ENCODE data around the gene HNMT. TPM values are rescaled to one million over a fixed set of nuclear protein-coding genes. Genes with fewer than 3 reads are reported as not detected.

Gene HNMT
- total and polyA plus RNA-seq, 2 of the 13 experiments (the other 11 are each of a cell fraction or from before 2014, with no cell fraction given): 279 to 309 TPM

DNA sequence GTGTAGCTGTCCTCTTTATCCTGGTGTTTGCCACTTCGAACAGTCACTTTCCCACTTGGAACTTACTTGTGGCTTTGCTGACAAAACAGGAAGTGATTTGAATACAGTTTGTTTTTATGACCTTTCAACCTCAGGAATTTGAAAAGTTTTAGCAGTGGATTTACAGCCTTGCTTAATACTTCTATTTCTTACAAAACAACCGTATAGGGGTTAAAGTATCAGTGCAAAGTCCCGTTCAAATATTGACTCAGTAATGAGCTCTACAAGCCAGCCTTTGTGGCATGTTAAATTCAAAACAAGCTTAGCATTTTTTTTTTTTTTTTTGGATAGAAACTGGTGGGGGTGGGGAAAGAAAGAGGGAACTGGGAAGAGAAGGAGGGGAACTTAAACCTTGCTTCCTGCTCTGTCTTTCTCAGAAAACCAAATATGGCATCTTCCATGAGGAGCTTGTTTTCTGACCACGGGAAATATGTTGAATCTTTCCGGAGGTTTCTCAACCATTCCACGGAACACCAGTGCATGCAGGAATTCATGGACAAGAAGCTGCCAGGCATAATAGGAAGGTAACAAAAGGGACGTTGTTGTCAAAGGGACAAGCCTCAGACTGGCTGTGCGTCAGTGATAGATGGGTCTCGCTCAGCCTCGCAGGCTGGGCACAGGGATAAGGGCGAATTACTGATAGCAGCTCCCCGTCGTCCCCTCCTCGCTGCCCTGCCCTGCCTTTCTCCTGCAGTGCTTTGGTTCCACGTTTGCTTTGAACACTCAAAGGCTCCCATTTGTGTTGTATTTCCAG lies at the start of gene HNMT (continued):
- TF ChIP-seq, protein P1, sequence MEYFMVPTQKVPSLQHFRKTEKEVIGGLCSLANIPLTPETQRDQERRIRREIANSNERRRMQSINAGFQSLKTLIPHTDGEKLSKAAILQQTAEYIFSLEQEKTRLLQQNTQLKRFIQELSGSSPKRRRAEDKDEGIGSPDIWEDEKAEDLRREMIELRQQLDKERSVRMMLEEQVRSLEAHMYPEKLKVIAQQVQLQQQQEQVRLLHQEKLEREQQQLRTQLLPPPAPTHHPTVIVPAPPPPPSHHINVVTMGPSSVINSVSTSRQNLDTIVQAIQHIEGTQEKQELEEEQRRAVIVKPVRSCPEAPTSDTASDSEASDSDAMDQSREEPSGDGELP (IDR thresholded peaks at IDR 0.05; ENCODE audit: borderline replicate concordance, low read depth): peak; percentile 68; the same call in 1 of the 2 replicates
- TF ChIP-seq CAMTA2 (CRISPR knock-in tag; IDR thresholded peaks at IDR 0.05; ENCODE audit: borderline replicate concordance) (no peak), NCOR1 (IDR thresholded peaks at IDR 0.05; ENCODE audit: borderline replicate concordance, low read length) (peak; percentile 100), HDAC6 (IDR thresholded peaks at IDR 0.05; ENCODE audit: low read depth, low read length) (no peak; the same call in 1 of the 2 replicates), ZNF574 (CRISPR knock-in tag; IDR thresholded peaks at IDR 0.05) (peak; percentile 87), EZH2 (conservative IDR thresholded peaks at IDR 0.05; ENCODE audit: low read depth, low read length) (no peak), ZNF605 (CRISPR knock-in tag; IDR thresholded peaks at IDR 0.05) (peak; percentile 94), CREM (IDR thresholded peaks at IDR 0.05) (peak; percentile 98), CREM (CRISPR knock-in tag; IDR thresholded peaks at IDR 0.05) (no peak), ZNF367 (CRISPR knock-in tag; IDR thresholded peaks at IDR 0.05; ENCODE audit: borderline replicate concordance) (peak; percentile 76; the same call in 1 of the 2 replicates), ZUFSP (CRISPR knock-in tag; IDR thresholded peaks at IDR 0.05; ENCODE audit: borderline replicate concordance) (no peak), SUZ12 (IDR thresholded peaks at IDR 0.05; ENCODE audit: low read depth, low read length) (no peak), NCOA1 (CRISPR knock-in tag; IDR thresholded peaks at IDR 0.05) (peak; percentile 98), MYC (CRISPR knock-in tag; IDR thresholded peaks at IDR 0.05; ENCODE audit: borderline replicate concordance) (peak; percentile 80), ZNF564 (CRISPR knock-in tag; IDR thresholded peaks at IDR 0.05) (peak; percentile 73)
- TF ChIP-seq, protein P2, sequence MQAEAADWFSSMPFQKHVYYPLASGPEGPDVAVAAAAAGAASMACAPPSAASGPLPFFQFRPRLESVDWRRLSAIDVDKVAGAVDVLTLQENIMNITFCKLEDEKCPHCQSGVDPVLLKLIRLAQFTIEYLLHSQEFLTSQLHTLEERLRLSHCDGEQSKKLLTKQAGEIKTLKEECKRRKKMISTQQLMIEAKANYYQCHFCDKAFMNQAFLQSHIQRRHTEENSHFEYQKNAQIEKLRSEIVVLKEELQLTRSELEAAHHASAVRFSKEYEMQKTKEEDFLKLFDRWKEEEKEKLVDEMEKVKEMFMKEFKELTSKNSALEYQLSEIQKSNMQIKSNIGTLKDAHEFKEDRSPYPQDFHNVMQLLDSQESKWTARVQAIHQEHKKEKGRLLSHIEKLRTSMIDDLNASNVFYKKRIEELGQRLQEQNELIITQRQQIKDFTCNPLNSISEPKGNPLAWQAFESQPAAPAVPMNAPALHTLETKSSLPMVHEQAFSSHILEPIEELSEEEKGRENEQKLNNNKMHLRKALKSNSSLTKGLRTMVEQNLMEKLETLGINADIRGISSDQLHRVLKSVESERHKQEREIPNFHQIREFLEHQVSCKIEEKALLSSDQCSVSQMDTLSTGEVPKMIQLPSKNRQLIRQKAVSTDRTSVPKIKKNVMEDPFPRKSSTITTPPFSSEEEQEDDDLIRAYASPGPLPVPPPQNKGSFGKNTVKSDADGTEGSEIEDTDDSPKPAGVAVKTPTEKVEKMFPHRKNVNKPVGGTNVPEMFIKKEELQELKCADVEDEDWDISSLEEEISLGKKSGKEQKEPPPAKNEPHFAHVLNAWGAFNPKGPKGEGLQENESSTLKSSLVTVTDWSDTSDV (CRISPR knock-in tag; IDR thresholded peaks at IDR 0.05): no peak
- TF ChIP-seq, protein P3, sequence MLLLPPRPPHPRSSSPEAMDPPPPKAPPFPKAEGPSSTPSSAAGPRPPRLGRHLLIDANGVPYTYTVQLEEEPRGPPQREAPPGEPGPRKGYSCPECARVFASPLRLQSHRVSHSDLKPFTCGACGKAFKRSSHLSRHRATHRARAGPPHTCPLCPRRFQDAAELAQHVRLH (CRISPR knock-in tag; IDR thresholded peaks at IDR 0.05; ENCODE audit: borderline replicate concordance, low read depth): peak; percentile 41; the same call in 1 of the 2 replicates
- TF ChIP-seq, protein P4, sequence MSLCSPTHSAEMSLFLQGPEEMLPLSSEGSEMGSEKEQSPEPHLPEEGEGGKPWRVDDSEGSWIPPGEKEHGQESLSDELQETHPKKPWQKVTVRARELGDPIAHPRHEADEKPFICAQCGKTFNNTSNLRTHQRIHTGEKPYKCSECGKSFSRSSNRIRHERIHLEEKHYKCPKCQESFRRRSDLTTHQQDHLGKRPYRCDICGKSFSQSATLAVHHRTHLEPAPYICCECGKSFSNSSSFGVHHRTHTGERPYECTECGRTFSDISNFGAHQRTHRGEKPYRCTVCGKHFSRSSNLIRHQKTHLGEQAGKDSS (CRISPR knock-in tag; IDR thresholded peaks at IDR 0.05; ENCODE audit: borderline replicate concordance, low read depth): no peak; the same call in 1 of the 2 replicates

Data from HepG2 (cell line).